ENCODE data around the gene NPAS3.

NPAS3 gene

DNA sequence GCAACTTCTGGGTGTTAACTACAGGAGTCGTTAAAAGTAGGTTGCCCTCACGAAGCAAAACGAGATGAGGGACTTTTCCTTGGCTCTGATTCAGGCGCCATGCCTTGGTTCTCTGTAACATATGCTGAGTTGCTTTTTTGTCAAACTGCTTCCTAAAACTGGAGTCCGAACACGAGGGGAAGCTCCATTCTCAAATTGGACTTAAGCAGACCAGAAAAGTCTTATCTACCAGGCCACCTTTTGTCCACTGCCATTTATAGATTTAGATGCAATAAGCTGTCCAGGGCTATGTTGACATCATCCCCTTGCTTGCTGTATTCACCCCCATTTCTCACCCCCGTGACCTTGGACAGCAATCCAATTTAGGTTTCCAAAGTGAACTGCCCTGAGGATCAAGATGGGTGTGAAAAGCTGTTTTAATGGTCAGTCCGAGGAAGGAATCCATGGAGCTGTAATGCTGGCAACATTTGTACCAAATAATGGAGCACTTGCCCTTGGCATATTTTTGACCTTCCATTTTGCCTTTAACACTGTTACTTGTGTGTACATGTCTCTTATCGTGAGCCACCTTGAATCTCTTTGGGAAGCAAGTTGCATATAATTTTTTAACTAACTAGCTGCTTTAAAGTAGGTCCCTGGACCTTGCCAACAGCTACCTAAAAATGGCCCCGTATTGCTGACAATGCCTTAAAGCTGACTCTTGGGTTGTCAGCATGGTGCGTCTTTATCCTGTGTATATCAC is 714.1 kb downstream of the NPAS3 start:
- DNase-seq = no peak

DNA sequence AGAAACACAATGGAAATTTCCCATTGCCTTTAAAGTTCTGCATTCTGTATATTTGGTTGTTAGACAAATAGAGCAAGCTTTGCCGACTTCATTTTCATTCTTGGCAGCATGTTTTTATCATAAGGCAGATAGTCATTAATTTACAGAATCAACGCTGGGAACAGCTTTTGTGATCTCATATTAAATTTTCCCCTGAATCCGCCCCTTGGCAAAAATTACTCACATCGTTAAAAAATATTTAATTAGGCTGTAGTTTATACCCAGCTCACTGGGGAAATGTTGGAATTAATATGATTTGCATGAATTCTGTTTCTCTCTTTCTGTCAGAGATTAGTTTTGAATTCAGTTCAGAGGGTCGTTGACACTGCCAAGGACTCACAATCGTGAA is 714.6 kb downstream of the NPAS3 start:
- no peak for DNase-seq

DNA sequence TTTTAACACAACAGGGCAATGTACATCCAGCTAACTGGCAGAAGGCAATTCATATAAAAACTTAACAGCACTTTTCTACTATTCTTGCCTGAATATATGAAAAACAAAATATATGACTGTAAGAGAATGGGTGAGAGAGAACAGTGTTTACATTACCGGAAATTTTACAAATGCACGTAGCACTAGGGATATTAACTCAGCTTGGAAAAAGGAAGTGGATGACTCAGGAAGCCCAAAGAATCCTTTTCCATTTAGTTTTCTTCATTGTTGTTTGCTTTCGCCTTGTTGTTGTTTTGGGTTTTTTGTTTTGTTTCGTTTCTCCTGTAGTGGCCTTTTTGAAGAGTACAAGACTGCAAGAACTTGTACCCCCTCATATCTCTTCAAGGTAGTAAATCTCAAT is 716.7 kb downstream of the NPAS3 start:
- DNase-seq = no peak

DNA sequence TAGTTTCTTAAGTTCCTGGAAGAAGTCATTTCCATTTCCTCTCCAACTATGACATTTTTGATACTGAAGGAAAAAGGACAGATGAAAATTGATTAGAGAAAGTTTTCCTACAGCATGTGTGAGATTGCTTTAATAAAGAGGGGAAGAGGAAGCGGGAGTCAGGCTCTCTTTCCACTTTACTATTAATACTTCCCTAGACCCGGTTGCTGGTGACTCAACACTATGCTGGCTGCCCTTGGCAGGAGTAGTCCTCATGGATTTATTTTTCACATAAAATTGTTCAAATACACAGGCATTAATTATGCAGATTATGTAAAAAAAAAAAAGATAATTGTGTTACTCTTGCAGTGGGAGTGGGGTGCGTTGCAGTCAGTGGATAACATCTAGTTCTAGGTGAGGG is 718.8 kb downstream of the NPAS3 start:
- no peak for DNase-seq

DNA sequence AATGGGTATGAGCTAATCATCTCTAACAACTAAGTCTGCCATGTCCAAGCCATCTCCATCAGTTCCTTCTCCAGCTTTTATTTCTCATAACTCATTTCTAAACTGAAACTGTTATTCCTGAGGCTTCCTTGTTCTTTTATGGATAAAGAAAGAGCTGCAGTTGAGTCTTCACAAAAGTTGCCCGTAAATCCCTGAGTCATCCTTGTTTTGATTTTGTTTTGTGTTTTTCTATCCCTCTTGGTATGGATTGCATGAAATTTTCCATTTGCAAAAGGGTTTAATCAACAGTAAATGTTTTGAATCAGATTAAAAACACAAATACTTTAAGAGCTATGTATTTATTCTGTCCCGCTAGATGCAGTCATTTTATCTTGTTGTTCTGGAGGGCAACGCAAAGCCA is 721.6 kb downstream of the NPAS3 start:
- DNase-seq = no peak

DNA sequence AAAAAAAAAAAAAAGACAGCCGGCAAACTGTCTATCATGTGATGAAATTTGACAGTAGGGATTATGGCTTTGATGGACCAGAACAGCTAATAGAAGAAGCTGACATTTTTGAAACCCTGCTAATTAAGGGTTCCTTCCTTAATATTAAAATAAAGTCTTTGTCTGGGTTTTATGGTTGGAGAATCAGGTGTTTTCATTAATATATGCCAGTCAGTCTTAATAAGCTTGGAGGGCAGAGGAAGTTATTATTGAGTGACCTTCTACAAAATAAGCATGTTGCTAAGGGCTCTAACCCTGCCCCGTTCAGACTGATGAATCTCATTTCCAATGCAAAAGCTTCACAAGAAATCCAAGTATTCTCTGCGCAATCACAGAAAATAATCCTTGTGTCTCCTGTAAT is 722.4 kb downstream of the NPAS3 start:
- no peak for DNase-seq

DNA sequence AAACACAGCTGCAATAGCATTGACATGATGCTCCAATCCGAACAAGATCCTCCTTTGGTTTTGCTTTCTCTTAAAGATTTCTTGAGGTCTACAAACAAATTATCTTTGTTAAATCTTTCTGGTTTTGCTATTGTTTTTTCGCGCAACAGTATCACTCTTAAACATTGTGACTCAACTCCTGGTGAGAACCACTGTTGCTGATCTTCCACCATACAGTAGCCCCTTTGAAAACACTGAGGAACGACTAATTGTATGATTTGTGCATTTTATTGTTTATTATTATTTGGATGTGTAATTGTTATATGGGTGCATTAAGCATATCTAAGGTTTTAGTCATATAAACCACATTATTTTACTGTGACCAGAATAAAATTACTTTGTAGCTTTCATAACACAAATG is 729.4 kb downstream of the NPAS3 start:
- no peak for DNase-seq

DNA sequence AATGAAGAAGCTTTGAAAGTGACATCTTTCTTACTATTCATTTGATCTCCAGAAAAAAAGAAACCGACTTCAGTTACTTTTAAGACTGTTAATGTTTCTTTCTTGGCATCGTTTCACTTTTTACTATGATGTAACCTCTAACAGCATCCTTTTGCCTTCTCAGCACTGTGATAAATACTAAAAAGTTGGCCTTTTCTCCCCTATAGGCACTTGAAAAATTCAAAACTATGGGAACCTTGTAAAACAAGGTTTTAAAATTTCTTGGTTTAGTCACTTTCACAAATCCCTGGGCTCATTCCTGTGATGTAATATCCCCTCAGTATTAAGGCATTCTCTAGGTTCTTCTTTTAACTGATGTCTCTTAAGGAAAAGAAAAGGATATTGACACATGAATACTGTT is 730.4 kb downstream of the NPAS3 start:
- no peak for DNase-seq

DNA sequence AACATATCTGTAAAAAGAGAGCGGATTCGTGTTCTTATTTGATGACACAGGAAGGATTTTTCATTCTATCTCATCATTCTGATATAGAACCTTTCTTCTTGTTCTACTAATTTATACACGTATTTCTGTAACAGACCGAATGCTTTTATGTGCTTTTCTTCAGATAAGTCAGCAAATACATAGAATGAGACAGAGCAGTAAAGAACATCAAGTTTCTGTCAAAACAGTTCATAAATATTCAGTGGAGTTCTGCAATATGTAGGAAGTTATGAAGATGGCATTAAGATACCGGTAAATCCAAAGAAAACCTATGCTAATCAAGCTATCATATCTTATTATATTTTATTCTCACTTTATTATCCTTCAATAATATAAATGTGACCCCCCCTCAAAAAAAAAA is 731.6 kb downstream of the NPAS3 start:
- DNase-seq = no peak

DNA sequence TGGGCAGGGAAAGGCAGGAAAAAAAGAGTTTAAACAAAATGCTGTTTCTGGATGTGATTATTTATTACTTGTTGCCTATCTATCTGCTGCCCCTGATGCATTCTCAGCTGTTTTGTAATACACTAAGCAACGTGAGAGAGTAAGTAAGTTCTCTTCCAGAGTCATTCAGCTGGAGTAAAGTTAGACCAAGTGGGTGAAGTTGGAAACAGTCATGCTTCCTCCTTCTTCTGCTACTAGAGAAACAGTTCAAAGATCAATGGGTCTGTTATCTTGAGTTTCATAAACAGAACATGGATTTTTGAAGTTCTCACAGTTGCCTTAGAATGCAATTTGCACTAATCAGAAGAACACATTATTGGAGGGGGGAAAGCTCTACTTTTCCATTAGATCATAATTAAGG is 732.9 kb downstream of the NPAS3 start:
- no peak for DNase-seq

DNA sequence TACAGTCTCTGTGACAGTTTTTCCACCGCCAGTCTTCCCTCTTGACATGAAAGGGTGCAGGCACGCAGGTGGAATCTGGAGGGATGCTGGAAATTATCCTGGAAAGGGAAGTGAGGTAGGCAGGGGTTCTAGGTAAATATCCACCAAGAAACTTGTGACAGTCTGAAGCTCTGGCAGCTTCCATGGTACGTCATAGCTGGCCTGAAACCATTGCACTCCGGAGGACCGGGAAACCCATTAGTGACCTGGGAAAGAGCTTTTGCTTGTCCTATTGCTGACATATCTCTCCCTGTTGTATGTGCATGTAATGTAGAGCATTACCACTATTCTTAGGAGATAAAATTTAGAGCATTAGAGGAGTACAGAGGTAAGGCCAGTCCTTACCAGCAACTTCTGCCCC is 736.2 kb downstream of the NPAS3 start:
- no peak for DNase-seq

DNA sequence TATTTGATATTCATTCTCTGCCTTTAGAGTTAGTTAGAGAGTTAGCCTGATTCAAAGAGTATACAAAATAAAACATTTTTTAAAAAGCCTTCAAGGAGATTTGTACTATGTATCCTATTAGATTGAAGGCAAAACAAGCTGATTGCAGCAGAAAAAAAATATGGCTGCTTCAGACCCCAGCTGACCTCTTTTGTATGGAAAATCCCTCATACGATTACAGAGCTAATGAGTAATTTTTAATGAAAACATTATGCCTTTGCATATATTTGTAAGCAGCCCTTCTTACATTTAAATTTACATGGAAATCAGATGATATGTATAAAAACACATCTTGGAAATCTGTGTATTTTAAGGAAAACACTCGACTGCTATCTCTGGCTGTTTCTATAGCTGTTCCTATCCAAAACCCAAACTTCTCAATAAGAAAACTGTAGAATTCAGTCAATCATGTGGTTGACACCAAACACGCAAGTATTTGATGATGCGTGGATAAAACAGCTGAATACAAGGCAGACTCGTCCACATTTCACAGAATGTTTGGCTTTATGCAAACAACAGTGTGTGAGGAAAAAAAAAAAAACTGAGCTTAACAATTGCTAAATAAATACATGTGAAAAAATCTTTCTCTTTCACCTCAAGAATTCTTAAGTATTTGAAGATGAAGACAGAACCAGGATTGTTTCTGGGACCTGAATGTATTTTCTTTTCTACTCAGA is 736.9 kb downstream of the NPAS3 start:
- no peak for DNase-seq

DNA sequence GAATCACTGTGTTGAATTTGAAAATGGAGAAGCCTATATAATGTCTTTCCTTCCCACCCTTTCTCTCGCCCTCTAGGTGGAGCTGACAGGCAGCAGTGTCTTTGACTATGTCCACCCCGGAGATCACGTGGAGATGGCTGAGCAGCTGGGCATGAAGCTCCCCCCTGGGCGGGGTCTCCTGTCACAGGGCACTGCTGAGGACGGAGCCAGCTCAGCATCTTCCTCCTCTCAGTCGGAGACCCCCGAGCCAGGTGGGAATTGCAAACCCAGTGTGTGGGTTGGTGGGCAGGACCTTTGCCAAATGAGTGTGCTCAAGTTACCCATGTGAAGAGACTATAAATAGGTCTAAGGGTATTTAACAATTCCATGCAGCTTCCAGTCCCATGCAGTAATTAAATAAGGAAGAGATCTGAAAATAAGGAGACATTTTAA is 737.5 kb downstream of the NPAS3 start:
- DNase-seq = no peak

DNA sequence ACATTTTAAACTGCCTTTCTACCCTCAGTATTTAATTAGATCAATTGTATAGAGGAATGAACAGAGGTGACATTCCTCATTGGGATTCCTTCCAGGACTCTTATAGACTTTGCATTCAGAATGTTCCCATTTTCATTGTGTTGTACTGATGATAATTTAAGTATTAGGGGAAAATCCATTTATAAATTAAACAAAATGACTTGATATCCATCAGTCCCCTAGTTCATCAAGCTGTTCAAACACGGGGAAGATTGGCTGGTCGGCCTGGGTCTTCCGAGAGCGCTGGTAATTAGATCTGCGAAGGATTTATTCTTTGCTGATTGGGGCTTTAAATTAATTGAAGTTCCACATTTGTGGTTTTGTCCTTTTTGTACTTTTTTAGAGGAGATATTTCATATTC is 738.2 kb downstream of the NPAS3 start:
- no peak for DNase-seq

DNA sequence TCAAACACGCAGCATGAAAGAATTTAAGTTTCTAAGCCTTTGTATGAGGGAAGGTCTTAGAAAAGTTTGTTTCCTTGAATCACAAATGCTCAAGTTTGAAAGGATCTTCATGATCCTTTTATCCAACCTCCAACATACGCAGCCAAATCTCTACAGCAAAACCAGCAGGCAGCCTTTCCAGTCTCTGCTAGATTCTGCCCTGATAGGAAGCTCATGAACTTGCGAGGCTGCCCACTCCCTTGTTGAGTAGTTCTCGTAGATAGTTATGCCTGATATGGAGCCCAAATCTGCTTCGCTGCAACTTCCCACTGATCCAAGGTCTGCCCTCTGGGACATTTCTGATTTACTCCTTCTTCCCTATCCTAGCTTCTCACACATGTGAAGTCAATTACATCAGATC is 739.3 kb downstream of the NPAS3 start:
- DNase-seq = no peak

DNA sequence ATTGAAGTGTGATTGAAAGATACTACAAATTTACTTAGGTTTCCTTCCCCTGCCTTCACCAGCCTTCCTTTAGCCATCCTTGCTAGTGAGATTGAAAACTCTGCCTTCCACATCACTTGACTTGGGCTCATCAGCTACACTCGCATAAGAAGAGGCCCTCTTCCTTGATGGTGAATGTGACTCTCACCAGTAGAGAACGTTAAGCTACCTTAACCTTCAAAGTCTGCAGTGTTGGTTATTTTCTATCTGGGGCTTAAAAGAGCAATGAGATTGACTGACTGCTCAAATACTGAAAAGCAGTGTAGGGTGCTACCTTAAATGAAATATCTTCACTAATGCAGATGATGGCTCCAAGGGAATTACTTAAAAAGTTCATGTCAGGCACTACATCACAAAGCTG is 740.3 kb downstream of the NPAS3 start:
- DNase-seq = no peak

DNA sequence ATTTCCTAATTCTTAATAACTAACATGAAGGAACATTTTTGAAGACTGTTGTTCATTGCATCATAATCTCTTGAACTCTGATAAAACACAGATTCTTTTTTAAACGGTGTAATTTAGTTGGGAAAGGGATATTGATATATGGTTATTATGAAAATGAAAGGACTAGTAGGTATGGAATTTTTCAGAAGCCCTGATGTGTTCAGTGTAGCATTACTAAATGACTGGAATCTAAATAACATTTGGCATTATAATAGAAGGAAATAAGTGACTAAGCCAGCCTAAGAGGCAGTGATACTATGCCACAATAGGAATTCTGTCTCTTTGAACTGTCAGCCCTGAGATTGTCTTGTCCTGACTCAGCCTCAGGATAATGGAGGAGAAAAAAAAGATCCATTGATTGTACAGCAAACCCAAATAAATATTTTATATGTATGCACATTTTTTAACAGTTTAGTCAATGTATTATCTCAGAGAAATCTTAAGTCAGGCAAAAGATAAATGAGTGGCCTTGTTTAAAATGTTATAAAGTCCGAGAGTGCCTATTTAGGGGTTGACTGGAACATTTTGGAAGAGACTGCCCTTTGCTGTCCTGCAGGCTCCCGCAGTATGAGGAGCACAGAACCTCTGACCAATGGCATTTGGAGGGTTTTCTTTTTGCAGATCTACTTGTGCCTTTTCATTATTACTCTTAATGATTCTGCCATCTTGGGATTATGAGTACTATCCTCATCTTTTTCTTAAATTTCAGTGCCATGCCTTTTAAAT is 741.0 kb downstream of the NPAS3 start:
- no peak for DNase-seq

DNA sequence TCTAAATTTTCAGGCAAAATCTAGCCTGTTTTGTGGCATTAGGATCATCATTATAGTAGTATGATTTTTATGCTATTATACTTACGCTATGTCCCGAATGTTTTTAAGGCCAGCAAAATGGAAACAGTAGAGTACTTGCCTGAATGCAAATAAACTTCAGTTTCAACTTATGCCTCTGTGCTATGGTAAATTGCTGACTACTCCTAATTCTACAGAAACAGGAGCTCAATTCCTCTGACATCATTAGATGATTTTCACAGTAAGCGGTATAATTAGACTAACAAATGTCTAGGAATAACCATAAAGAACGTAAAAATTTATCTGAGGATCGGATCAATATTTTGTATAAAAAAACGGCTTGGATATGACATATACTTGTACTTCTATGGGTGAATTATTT is 742.2 kb downstream of the NPAS3 start:
- no peak for DNase-seq

DNA sequence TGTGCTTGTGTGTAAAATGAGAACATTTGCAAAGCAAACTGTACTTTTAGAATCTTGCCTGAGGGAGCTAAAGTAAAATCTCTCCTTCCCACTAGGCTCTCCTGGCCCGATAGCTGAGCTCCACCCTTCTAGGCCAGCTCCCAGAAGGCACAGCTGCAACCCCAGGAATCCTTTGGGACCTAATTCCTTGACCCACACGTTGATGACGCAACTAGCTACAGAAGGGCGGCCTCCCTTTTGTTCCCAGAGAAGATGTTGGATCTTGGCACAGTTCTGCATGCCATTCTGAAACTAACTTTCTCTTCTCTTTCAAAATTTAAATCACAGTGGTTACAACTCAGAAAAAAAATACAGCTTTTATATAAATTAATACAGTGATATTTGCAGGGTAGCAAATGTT is 744.1 kb downstream of the NPAS3 start:
- DNase-seq = no peak

DNA sequence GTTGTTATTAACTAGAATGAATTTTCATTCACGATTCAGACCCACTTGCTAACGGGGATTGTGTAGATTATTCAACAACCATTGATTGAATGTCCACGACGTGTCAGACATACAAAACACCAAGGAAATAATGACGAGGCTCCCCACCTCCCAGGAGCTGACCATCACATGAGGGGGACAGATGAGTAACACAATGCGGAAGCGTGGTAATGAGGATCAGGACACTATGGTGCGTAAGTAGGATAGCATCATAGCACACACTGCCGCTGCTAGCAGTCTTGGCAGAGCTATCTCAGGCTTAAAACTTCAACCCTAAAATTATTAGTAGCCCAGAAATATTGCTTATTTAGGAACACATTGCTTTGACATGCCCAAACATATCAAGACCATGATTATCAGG is 746.3 kb downstream of the NPAS3 start:
- no peak for DNase-seq

DNA sequence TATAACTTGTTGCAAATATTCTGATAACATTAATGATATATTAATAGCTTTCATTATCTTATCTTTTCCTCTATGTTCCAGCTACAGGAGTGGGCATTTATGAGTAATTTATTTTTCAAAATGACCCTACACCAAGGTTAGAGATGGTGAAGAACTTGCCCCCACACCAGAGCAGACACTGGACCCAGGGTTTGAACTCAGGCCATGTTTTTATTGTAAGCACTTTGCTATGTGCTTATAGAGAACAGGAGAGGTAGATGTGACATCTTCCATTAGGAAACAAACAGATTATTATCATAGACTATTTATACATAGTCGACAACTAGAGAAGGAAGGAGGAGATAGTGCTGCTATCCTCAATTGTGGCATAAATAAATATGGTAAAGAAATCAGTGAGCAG is 747.0 kb downstream of the NPAS3 start:
- DNase-seq = no peak

DNA sequence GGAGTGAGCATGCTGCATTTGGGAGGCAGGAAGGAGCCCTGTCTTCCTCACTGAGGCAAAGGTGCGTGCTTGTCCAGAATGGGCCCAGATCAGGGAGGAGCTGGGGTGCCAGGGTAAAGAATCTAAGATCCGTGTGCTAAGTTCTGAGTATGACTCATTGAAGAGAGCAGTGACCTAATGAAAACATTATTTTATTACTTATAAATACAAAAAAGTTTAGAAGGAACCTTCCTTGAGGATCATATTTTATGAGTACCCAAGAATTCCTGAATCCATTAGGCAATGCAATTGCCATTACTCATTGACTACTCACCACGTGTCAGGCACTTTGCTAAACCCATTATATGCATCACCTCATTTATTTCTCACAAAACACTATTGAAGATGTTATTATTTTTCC is 747.5 kb downstream of the NPAS3 start:
- DNase-seq = no peak

DNA sequence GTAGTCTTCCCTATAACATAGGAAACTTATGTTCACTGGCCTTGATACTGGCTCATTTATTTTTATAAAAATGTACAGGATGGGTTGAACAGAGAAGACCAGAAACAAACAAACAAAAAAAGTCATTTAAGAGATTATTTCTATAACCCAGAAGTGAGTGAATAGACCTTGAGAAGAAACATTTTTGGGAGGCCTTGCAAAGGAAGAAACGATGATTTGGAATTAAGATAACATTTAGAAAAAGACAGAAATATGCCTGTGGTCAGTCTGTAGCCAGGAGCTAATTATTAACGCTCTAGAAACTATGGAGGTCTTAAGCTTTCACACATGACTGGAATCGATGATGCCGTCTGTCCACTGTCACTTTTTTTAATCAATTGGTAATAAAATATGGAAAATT is 748.2 kb downstream of the NPAS3 start:
- DNase-seq = no peak

DNA sequence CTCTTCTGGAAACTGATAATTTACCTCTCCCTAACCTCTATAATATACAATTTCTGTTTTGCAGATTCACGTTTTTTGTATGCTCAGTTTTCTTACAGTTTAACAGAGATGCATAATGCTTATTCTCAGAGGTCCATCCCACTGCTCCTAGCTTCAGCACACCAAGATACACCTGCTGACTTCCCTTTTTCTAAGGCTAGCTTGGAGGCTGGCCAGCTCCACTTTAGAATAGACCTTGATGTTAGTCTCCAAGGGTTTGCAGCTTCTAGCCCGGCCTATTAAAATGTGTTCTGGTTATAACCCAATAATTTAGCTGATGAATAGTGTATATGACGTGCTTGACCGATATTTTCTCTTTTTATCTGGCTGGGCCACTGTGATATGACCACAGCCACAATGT is 751.0 kb downstream of the NPAS3 start:
- DNase-seq = no peak
